SU-DHL-6 (cell line): ENCODE data around the gene CEL.

Source experiments
- H2AFZ ChIP-seq: fragments of 200-600 bp; sonication (generic); 2 replicates; pipeline ENCODE4 v1.6.1; 2014; ENCODE audit warnings: low read depth, mild to moderate bottlenecking, moderate library complexity, mixed read lengths, antibody characterized with exemption, low read length; ENCODE audit not compliant: severe bottlenecking
- H3F3A ChIP-seq: fragments of 200-600 bp; shearing (Covaris generic); 2 replicates; pipeline ENCODE4 v1.6.0; 2016; ENCODE audit warnings: antibody characterized with exemption, mild to moderate bottlenecking; ENCODE audit not compliant: insufficient read depth
- H3K27ac ChIP-seq: fragments of 200-600 bp; sonication (generic); 2 replicates; pipeline ENCODE4 v1.5.1; 2016; ENCODE audit warnings: low read depth, mild to moderate bottlenecking, low read length, moderate library complexity, mixed read lengths
- H3K27me3 ChIP-seq: fragments of 200-600 bp; sonication (generic), shearing (Covaris generic); 2 replicates; pipeline ENCODE4 v1.6.0; 2014; ENCODE audit warnings: mild to moderate bottlenecking, low read length
- H3K36me3 ChIP-seq: fragments of 200-600 bp; sonication (generic); 2 replicates; pipeline ENCODE4 v1.6.1; 2014; ENCODE audit warnings: mild to moderate bottlenecking, low read length, mixed read lengths
- H3K4me2 ChIP-seq: fragments of 300-600, 200-600 bp; shearing (Covaris generic), sonication (generic); 2 replicates; pipeline ENCODE4 v1.6.0; 2014; ENCODE audit warnings: low read length, low read depth, mild to moderate bottlenecking; ENCODE audit not compliant: poor library complexity, severe bottlenecking
- H3K4me3 ChIP-seq: fragments of 200-600 bp; sonication (generic); 2 replicates; pipeline ENCODE4 v1.5.1; 2014; ENCODE audit warnings: antibody characterized with exemption, low read length, mild to moderate bottlenecking, mixed read lengths; ENCODE audit not compliant: insufficient read depth, poor library complexity, severe bottlenecking
- H3K79me2 ChIP-seq: fragments of 200-600 bp; sonication (generic); 2 replicates; pipeline ENCODE4 v1.6.1; 2014; ENCODE audit warnings: mild to moderate bottlenecking, low read length, moderate library complexity; ENCODE audit not compliant: insufficient read depth
- H3K9ac ChIP-seq: fragments of 200-600 bp; sonication (generic); 2 replicates; pipeline ENCODE4 v1.7.0; 2014; ENCODE audit warnings: mild to moderate bottlenecking, low read length
- H3K9me2 ChIP-seq: fragments of 200-600 bp; sonication (generic); replicated peaks from 2 replicates; pipeline ENCODE4 v1.6.1; 2014; ENCODE audit warnings: low read length; ENCODE audit not compliant: insufficient read depth
- H3K9me3 ChIP-seq: fragments of 200-600 bp; sonication (generic); 2 replicates; pipeline ENCODE4 v1.6.1; 2014; ENCODE audit warnings: low read length, mixed read lengths; ENCODE audit not compliant: insufficient read depth
- H4K20me1 ChIP-seq: fragments of 200-600 bp; sonication (generic); 2 replicates; pipeline ENCODE4 v1.6.1; 2014; ENCODE audit warnings: low read depth, mild to moderate bottlenecking, antibody characterized with exemption, low read length, moderate library complexity, mixed read lengths
- CTCF ChIP-seq: fragments of 200-600 bp; sonication (generic); IDR thresholded peaks from one replicate; pipeline ENCODE4 v1.5.1; 2017; ENCODE audit warnings: antibody characterized with exemption, mild to moderate bottlenecking, low read length, moderate library complexity; ENCODE audit not compliant: insufficient read depth, poor library complexity, severe bottlenecking
- EZH2phosphoT487 ChIP-seq: fragments of 200-600 bp; sonication (generic), shearing (Covaris generic); conservative IDR thresholded peaks from 2 replicates; pipeline ENCODE4 v1.6.1; 2018; ENCODE audit warnings: mild to moderate bottlenecking, antibody characterized with exemption, low read length, moderate library complexity, mixed read lengths

The CEL gene

GRCh38 chr9:133065070-133065388, 3.2 kb downstream of the CEL start:
- Histone ChIP-seq H3K4me2 (no peak overlapping the region), H3K4me3 (no peak overlapping the region), H4K20me1 (no peaks in the 10 kb centered on the region), H3K27ac (no peak overlapping the region), H2AFZ (no peak overlapping the region), H3K27me3 (no peaks in the 10 kb centered on the region), H3F3A (no peaks in the 10 kb centered on the region), H3K9me2 (no peaks in the 10 kb centered on the region), H3K36me3 (no peaks in the 10 kb centered on the region), H3K9ac (no peak overlapping the region), H3K9me3 (no peaks in the 10 kb centered on the region), H3K79me2 (no peaks in the 10 kb centered on the region)
- no peak for TF ChIP-seq EZH2phosphoT487
- no peak for TF ChIP-seq CTCF

DNA sequence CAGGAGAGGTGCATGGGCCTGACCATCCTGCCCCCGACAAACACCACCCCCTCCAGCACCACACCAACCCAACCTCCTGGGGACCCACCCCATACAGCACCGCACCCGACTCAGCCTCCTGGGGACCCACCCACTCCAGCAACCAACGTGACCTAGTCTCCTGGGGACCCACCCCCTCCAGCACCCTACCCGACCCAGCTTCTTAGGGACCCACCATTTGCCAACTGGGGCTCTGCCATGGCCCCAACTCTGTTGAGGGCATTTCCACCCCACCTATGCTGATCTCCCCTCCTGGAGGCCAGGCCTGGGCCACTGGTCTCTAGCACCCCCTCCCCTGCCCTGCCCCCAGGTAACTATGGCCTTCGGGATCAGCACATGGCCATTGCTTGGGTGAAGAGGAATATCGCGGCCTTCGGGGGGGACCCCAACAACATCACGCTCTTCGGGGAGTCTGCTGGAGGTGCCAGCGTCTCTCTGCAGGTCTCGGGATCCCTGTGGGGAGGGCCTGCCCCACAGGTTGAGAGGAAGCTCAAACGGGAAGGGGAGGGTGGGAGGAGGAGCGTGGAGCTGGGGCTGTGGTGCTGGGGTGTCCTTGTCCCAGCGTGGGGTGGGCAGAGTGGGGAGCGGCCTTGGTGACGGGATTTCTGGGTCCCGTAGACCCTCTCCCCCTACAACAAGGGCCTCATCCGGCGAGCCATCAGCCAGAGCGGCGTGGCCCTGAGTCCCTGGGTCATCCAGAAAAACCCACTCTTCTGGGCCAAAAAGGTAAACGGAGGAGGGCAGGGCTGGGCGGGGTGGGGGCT, 4.6 kb downstream of the CEL start:
- no peak overlapping the region for H3K27ac ChIP-seq
- H3K4me2 ChIP-seq: no peak overlapping the region
- TF ChIP-seq CTCF (no peak), EZH2phosphoT487 (no peak)
- H3K9ac ChIP-seq: no peak overlapping the region
- H3K9me2 ChIP-seq: no peaks in the 10 kb centered on the region
- no peaks in the 10 kb centered on the region for H3K9me3 ChIP-seq
- H4K20me1 ChIP-seq: no peaks in the 10 kb centered on the region
- H3K4me3 ChIP-seq: no peak overlapping the region
- no peaks in the 10 kb centered on the region for H3K79me2 ChIP-seq
- no peaks in the 10 kb centered on the region for H3K36me3 ChIP-seq
- no peak overlapping the region for H2AFZ ChIP-seq
- no peaks in the 10 kb centered on the region for H3F3A ChIP-seq
- H3K27me3 ChIP-seq: no peaks in the 10 kb centered on the region

DNA sequence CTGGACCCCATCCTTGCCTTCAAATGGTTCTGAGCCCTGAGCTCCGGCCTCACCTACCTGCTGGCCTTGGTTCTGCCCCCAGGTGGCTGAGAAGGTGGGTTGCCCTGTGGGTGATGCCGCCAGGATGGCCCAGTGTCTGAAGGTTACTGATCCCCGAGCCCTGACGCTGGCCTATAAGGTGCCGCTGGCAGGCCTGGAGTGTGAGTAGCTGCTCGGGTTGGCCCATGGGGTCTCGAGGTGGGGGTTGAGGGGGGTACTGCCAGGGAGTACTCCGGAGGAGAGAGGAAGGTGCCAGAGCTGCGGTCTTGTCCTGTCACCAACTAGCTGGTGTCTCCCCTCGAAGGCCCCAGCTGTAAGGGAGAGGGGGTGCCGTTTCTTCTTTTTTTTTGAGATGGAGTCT, 5.2 kb downstream of the CEL start:
- Histone ChIP-seq H3K9me3 (no peaks in the 10 kb centered on the region), H3K36me3 (no peaks in the 10 kb centered on the region), H3K4me3 (no peak overlapping the region), H3K4me2 (no peak overlapping the region), H3K79me2 (no peaks in the 10 kb centered on the region), H3K9me2 (no peaks in the 10 kb centered on the region), H2AFZ (no peak overlapping the region), H3K27me3 (no peaks in the 10 kb centered on the region), H4K20me1 (no peaks in the 10 kb centered on the region), H3K9ac (no peak overlapping the region), H3K27ac (no peak overlapping the region), H3F3A (no peaks in the 10 kb centered on the region)
- TF ChIP-seq EZH2phosphoT487: no peak
- no peak for TF ChIP-seq CTCF
